ENCODE measurements around the gene ZNF587. TPM values are rescaled to one million over a fixed set of nuclear protein-coding genes. Genes with fewer than 3 reads are reported as not detected.
"Not testable (repeated sequence)": the region's sequence is repeated elsewhere in the genome, so short reads cannot be mapped to it uniquely, and the experiment has no call there.

The ZNF587 gene
- total RNA-seq, 2 donors from 2014 or later: 18.3 to 29.7 TPM

- peak within 1 kb of the TSS; percentile 76 for H3K4me3 ChIP-seq
- no peak within 1 kb of the TSS for H3K27ac ChIP-seq
- H3K4me1 ChIP-seq (ENCODE audit: control insufficient read depth in 1 of 2, low read depth in 2 of 2): no peaks in the 10 kb centered on the region
- no peaks in the 10 kb centered on the region for H3K36me3 ChIP-seq
- no peaks in the 10 kb centered on the region for H3K9me3 ChIP-seq
- no peak for ATAC-seq (ENCODE audit: insufficient number of reproducible peaks, low FRiP score, low read depth)
- peak; percentile 3 for DNase-seq (ENCODE audit: low spot score)
- TF ChIP-seq CTCF (IDR thresholded peaks at IDR 0.05): peak; percentile 26
- no peaks in the 10 kb centered on the region for H3K27me3 ChIP-seq (replicated peaks; ENCODE audit: insufficient read depth)
Measured at GRCh38 chr19:57888560-57889231, 39.0 kb downstream of the ZNF587 start, which contains the start of gene ZNF814. ZNF814 (minus strand) TSS chr19:57889037; CDS start chr19:57888802, 235 bp downstream.

GRCh38 chr19:57890706-57891105, 41.0 kb downstream of the ZNF587 start:
- not testable (repeated sequence) for H3K4me3 ChIP-seq; H3K27me3 ChIP-seq (replicated peaks; ENCODE audit: insufficient read depth); H3K36me3 ChIP-seq; H3K9me3 ChIP-seq; ATAC-seq (ENCODE audit: insufficient number of reproducible peaks, low FRiP score, low read depth); DNase-seq (ENCODE audit: low spot score); H3K4me1 ChIP-seq (ENCODE audit: control insufficient read depth in 1 of 2, low read depth in 2 of 2); H3K27ac ChIP-seq

- DNase-seq (ENCODE audit: low spot score): no peak
- H3K4me3 ChIP-seq: no peak overlapping the region
- TF ChIP-seq CTCF (IDR thresholded peaks at IDR 0.05): no peak
- H3K36me3 ChIP-seq: peaks cover 4% of the 10 kb centered on the region
- peaks cover 35% of the 10 kb centered on the region for H3K9me3 ChIP-seq
- H3K27ac ChIP-seq: no peak overlapping the region
- no peaks in the 10 kb centered on the region for H3K27me3 ChIP-seq (replicated peaks; ENCODE audit: insufficient read depth)
- no peak for ATAC-seq (ENCODE audit: insufficient number of reproducible peaks, low FRiP score, low read depth)
- H3K4me1 ChIP-seq (ENCODE audit: control insufficient read depth in 1 of 2, low read depth in 2 of 2): no peaks in the 10 kb centered on the region
Measured at GRCh38 chr19:57900311-57900710, 50.7 kb downstream of the ZNF587 start.

GRCh38 chr19:57903618-57904184, 54.0 kb downstream of the ZNF587 start:
- Histone ChIP-seq H3K4me3 (no peak overlapping the region), H3K27me3 (replicated peaks; ENCODE audit: insufficient read depth) (no peaks in the 10 kb centered on the region), H3K4me1 (ENCODE audit: control insufficient read depth in 1 of 2, low read depth in 2 of 2) (no peaks in the 10 kb centered on the region), H3K36me3 (peaks cover 18% of the 10 kb centered on the region), H3K9me3 (peaks cover 61% of the 10 kb centered on the region), H3K27ac (no peak overlapping the region)
- no peak for TF ChIP-seq CTCF (IDR thresholded peaks at IDR 0.05)
- DNase-seq (ENCODE audit: low spot score) (no peak), ATAC-seq (ENCODE audit: insufficient number of reproducible peaks, low FRiP score, low read depth) (no peak)

- H3K27me3 ChIP-seq (replicated peaks; ENCODE audit: insufficient read depth): no peaks in the 10 kb centered on the region
- no peak overlapping the region for H3K4me3 ChIP-seq
- DNase-seq (ENCODE audit: low spot score) (no peak), ATAC-seq (ENCODE audit: insufficient number of reproducible peaks, low FRiP score, low read depth) (no peak)
- TF ChIP-seq CTCF (IDR thresholded peaks at IDR 0.05): no peak
- no peaks in the 10 kb centered on the region for H3K4me1 ChIP-seq (ENCODE audit: control insufficient read depth in 1 of 2, low read depth in 2 of 2)
- no peak overlapping the region for H3K27ac ChIP-seq
- H3K9me3 ChIP-seq: peaks cover 61% of the 10 kb centered on the region
- H3K36me3 ChIP-seq: peaks cover 26% of the 10 kb centered on the region
Measured at GRCh38 chr19:57905258-57905657, 55.6 kb downstream of the ZNF587 start.

Data from thoracic aorta (tissue), 2 donors.